Ascending aorta (tissue), 2 donors: ENCODE measurements around the gene TMEM92. TPM values are rescaled to one million over a fixed set of nuclear protein-coding genes. Genes with fewer than 3 reads are reported as not detected.

Experiments
- DNase-seq, 2 donors: peaks; one replicate each; pipeline ENCODE4 v3.0.0-alpha.2; 2019; ENCODE audit warnings: low spot score in 2 of 2
- H3K27ac ChIP-seq, 2 donors: fragments of 200-600 bp; sonication (generic); one replicate each; pipeline ENCODE4 v1.5.1; 2016 to 2017; ENCODE audit warnings: mild to moderate bottlenecking in 1 of 2
- H3K27me3 ChIP-seq: fragments of 200-600 bp; sonication (generic); one replicate; pipeline ENCODE4 v1.5.1; 2017
- H3K36me3 ChIP-seq, 2 donors: fragments of 200-600 bp; sonication (generic); one replicate each; pipeline ENCODE4 v1.5.1; 2016
- H3K4me1 ChIP-seq, 2 donors: fragments of 200-600 bp; sonication (generic); one replicate each; pipeline ENCODE4 v1.5.1; 2016 to 2017; ENCODE audit warnings: mild to moderate bottlenecking in 1 of 2
- H3K4me3 ChIP-seq, 2 donors: fragments of 200-600 bp; sonication (generic); one replicate each; pipeline ENCODE4 v1.5.1; 2016 to 2017; ENCODE audit warnings: mild to moderate bottlenecking in 1 of 2
- H3K9me3 ChIP-seq, 2 donors: fragments of 200-600 bp; sonication (generic); one replicate each; pipeline ENCODE4 v1.5.1; 2016
- intact Hi-C: fragments of 100-400 bp; cut with DNase I; formaldehyde crosslinking; loops from one replicate; pipeline ENCODE4 v1.15.1; 2023
- total RNA-seq: library from RNA; depleted of rRNA; stranded (reverse); fragments of >200 nt; gene quantifications from one replicate; pipeline ENCODE4 v1.1.0, GENCODE V29; 2016
- TF ChIP-seq, protein P1 (sequence below), 3 experiments: fragments of 200-600 bp in 2 of 3; fragments of 450-650 bp in 1 of 3; sonication (generic) in 2 of 3; IDR thresholded peaks; one replicate each; pipeline ENCODE4 v1.5.1; 2016 to 2019; ENCODE audit warnings: antibody characterized with exemption in 3 of 3, mild to moderate bottlenecking in 1 of 3, moderate library complexity in 1 of 3

Gene TMEM92
- total RNA-seq, 1 donor from 2014 or later = not detected

DNA sequence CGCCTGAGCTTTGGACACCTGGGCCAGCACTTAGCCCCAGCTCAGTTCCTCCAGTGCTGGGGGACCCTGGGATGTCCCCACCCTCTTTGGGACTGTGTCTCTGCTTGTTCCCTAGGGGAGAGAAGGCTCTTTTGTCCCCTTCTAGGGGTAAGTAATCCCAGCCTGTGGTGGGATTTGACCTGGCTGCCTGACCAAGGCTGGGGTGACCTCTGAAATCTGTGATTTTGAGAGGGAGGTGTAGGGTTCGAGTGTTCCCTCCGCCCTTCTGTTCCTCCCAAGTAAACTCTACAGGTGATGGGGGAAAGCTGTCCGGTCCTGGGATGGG is 593 bp downstream of the TMEM92 start:
- no peaks in the 10 kb centered on the region for H3K27me3 ChIP-seq
- peaks cover 0 to 16% of the 10 kb centered on the region in 2 donors for H3K4me1 ChIP-seq
- DNase-seq = no peak
- H3K4me3 ChIP-seq = no peak overlapping the region
- intact Hi-C loops = no loop called here
- no peaks in the 10 kb centered on the region for H3K36me3 ChIP-seq
- H3K9me3 ChIP-seq = no peaks in the 10 kb centered on the region
- H3K27ac ChIP-seq = peak overlapping the region; percentile 31 to 32
- TF ChIP-seq, protein P1, sequence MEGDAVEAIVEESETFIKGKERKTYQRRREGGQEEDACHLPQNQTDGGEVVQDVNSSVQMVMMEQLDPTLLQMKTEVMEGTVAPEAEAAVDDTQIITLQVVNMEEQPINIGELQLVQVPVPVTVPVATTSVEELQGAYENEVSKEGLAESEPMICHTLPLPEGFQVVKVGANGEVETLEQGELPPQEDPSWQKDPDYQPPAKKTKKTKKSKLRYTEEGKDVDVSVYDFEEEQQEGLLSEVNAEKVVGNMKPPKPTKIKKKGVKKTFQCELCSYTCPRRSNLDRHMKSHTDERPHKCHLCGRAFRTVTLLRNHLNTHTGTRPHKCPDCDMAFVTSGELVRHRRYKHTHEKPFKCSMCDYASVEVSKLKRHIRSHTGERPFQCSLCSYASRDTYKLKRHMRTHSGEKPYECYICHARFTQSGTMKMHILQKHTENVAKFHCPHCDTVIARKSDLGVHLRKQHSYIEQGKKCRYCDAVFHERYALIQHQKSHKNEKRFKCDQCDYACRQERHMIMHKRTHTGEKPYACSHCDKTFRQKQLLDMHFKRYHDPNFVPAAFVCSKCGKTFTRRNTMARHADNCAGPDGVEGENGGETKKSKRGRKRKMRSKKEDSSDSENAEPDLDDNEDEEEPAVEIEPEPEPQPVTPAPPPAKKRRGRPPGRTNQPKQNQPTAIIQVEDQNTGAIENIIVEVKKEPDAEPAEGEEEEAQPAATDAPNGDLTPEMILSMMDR (IDR thresholded peaks at IDR 0.05) = no peak

DNA sequence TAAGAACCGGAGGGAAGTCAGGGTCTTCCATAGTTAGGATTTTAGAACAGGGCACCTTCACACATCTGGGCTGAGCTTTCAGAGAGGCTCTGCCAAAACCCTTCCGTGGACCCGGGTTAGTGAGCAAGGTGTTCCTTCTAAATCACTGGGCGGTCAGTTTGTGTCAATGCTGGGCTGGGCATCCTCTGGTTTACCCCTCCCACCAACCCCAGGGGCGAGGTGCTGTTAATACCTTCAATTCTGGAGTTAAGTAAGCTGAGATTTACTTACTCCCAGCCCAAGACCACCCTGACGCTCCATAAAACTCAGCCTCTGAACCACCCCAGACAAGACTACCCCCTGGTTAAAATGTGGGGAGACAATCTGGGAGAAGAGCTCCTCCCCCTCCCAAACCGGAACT is 1.0 kb downstream of the TMEM92 start:
- Histone ChIP-seq H3K27me3 (no peaks in the 10 kb centered on the region), H3K4me1 (peaks cover 0 to 16% of the 10 kb centered on the region in 2 donors), H3K4me3 (no peak overlapping the region), H3K27ac (no peak overlapping the region), H3K9me3 (no peaks in the 10 kb centered on the region), H3K36me3 (no peaks in the 10 kb centered on the region)
- no peak for DNase-seq
- TF ChIP-seq, protein P1 (IDR thresholded peaks at IDR 0.05) = no peak
- intact Hi-C loops = no loop called here

DNA sequence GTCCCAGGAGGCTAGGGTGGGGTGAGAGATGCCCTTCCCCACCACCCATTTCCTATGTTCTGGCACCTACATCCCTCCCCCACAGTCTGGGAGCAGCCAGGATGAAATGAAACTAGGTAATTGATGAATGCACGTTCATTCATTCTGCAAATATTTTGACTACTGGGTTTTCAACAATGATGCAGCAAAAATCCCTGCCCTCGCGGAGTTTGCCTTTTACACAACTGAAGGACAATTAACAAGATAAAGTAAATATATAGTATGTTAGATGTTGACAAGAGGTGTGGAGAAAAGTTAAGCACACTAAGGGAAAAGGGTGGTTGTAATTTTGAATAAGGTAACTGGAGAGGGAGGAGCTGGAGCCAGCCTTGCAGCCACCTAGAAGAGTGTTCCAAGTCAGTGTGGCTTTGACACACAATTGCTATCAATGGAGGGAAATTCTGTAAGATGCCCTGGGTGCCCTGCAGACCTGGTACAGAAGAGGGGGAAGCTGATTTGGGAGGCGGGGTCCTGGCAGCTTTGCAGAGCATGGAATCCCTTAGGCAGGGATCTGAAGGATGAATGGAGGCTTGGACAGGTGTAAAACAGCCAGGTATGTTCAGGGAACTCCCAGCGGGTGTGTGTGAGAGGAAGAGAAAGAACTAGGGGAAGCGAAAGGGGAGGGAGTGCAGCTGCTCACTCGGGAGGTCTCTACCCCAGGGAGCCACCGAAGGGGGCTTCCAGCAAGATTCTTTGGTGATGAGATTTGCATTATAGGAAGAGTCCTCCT is 2.5 kb downstream of the TMEM92 start:
- H3K27ac ChIP-seq = no peak overlapping the region
- peaks cover 3 to 13% of the 10 kb centered on the region in 2 donors for H3K36me3 ChIP-seq
- no peaks in the 10 kb centered on the region for H3K27me3 ChIP-seq
- H3K4me1 ChIP-seq = peaks cover 0 to 12% of the 10 kb centered on the region in 2 donors
- intact Hi-C loops = no loop called here
- TF ChIP-seq, protein P1 (IDR thresholded peaks at IDR 0.05) = no peak
- no peak for DNase-seq
- no peak overlapping the region for H3K4me3 ChIP-seq
- no peaks in the 10 kb centered on the region for H3K9me3 ChIP-seq

DNA sequence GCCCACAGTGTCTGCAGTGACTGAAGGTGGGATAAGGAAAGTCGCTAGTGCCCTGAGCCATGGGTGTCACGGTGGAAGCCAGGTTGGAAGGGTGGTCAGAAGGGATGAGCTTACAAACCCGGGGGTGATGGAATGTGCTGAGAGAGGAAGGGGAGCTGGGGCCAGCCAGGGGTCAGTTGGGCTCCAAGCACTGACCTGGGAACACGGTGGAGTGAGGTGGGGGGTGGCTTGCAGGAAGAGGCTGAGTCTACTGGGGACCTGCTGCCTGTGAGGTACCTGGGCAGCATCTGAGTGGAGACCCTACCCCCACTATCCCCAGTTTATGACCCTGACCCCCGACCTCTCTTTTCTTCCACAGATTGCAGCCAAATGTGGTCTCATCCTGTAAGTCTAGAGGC is 3.1 kb downstream of the TMEM92 start:
- DNase-seq = no peak
- TF ChIP-seq, protein P1 (IDR thresholded peaks at IDR 0.05) = no peak
- intact Hi-C loops = no loop called here
- no peak overlapping the region for H3K4me3 ChIP-seq
- peaks cover 7 to 19% of the 10 kb centered on the region in 2 donors for H3K36me3 ChIP-seq
- H3K4me1 ChIP-seq = peaks cover 0 to 6% of the 10 kb centered on the region in 2 donors
- no peaks in the 10 kb centered on the region for H3K9me3 ChIP-seq
- no peak overlapping the region for H3K27ac ChIP-seq
- no peaks in the 10 kb centered on the region for H3K27me3 ChIP-seq

DNA sequence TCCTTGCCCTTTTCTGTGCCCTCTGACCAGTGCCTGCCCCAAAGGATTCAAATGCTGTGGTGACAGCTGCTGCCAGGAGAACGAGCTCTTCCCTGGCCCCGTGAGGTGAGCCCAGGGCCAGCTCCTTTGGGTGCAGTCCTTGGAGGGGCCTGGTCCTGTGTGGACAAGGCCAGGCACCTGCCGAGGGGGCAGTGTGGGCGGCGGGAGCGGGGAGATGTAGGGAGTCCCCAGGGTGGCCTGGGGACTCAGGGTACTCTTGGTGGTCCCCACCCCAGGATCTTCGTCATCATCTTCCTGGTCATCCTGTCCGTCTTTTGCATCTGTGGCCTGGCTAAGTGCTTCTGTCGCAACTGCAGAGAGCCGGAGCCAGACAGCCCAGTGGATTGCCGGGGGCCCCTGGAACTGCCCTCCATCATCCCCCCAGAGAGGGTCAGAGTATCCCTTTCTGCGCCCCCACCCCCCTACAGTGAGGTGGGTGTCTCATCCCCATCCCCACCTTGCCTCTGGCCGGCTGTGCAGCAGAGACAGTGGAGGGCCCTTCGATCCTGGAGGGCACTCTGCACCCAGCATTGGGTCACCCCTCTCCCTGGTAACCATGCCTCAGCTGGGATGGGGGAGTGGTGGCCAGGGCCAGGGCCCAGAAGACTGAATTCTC is 4.4 kb downstream of the TMEM92 start:
- DNase-seq = no peak
- Histone ChIP-seq H3K36me3 (peaks cover 7 to 22% of the 10 kb centered on the region in 2 donors), H3K27ac (no peak overlapping the region), H3K4me3 (no peak overlapping the region), H3K27me3 (no peaks in the 10 kb centered on the region), H3K4me1 (peaks cover 0 to under 1% of the 10 kb centered on the region in 2 donors), H3K9me3 (no peaks in the 10 kb centered on the region)
- TF ChIP-seq, protein P1 (IDR thresholded peaks at IDR 0.05) = no peak
- intact Hi-C loops = no loop called here
